Activated B cell treated with CpG ODN at 0.5 μM for 24 hours (primary cell): ENCODE measurements around the gene ARHGEF5. TPM values are rescaled to one million over a fixed set of nuclear protein-coding genes. Genes with fewer than 3 reads are reported as not detected.

Source experiments
- ATAC-seq: fragments of 200-7000 bp; cut with Tn5 transposase; one replicate; pipeline ENCODE4 v1.10.0; 2021; ENCODE audit warnings: low read depth, mild to moderate bottlenecking, moderate library complexity
- CTCF ChIA-PET: fragments of 350-600 bp; sonication (Branson Sonifier 250); formaldehyde crosslinking; loops from one replicate; lab custom pipeline; 2021; ENCODE audit warnings: antibody characterized with exemption; lab: Charles Lee
- POLR2A ChIA-PET: fragments of 350-600 bp; sonication (Branson Sonifier 250); formaldehyde crosslinking; loops from one replicate; lab custom pipeline; 2021; ENCODE audit warnings: antibody characterized with exemption; lab: Charles Lee
- DNase-seq: peaks from one replicate; pipeline ENCODE4 v3.0.0; 2022
- H3K27ac Mint-ChIP-seq: one replicate; pipeline ENCODE4 v1.8.0; 2020; ENCODE audit warnings: mixed read lengths
- H3K27me3 Mint-ChIP-seq: one replicate; pipeline ENCODE4 v1.8.0; 2021; ENCODE audit warnings: mixed read lengths
- H3K36me3 Mint-ChIP-seq: one replicate; pipeline ENCODE4 v1.8.0; 2021; ENCODE audit warnings: low read depth, mixed read lengths
- H3K4me1 Mint-ChIP-seq: one replicate; pipeline ENCODE4 v1.8.0; 2021; ENCODE audit warnings: mixed read lengths
- H3K4me3 Mint-ChIP-seq: one replicate; pipeline ENCODE4 v1.8.0; 2020; ENCODE audit warnings: mild to moderate bottlenecking, mixed read lengths
- H3K9me3 Mint-ChIP-seq: one replicate; pipeline ENCODE4 v1.8.0; 2020; ENCODE audit warnings: mixed read lengths
- CTCF ChIP-seq: fragments of 200-600 bp; IDR thresholded peaks from one replicate; pipeline ENCODE4 v1.8.0; 2022; ENCODE audit warnings: antibody characterized with exemption, mild to moderate bottlenecking
- intact Hi-C: fragments of 100-400 bp; cut with micrococcal nuclease; formaldehyde crosslinking; loops from one replicate; pipeline ENCODE4 v1.15.1; 2024
- total RNA-seq: library from RNA; stranded (reverse); gene quantifications from 2 replicates; pipeline ENCODE4 v1.2.3, GENCODE V29; 2022

The ARHGEF5 gene
- total RNA-seq, 1 donor from 2014 or later, result 6.4 TPM

GRCh38 chr7:144404946-144405345, 49.7 kb downstream of the ARHGEF5 start:
- H3K27ac Mint-ChIP-seq, result no peak overlapping the region
- DNase-seq, result no peak
- peaks cover 7% of the 10 kb centered on the region for H3K27me3 Mint-ChIP-seq
- no peak for ATAC-seq
- intact Hi-C loops, result no loop called here
- H3K36me3 Mint-ChIP-seq, result no peaks in the 10 kb centered on the region
- H3K9me3 Mint-ChIP-seq, result no peaks in the 10 kb centered on the region
- no peak overlapping the region for H3K4me3 Mint-ChIP-seq
- POLR2A ChIA-PET, result no interaction called here
- no peaks in the 10 kb centered on the region for H3K4me1 Mint-ChIP-seq
- CTCF ChIA-PET, result no interaction called here
- no peak for TF ChIP-seq CTCF

GRCh38 chr7:144407266-144407931, 52.2 kb downstream of the ARHGEF5 start:
- Mint-ChIP-seq H3K27me3 (peaks cover 10% of the 10 kb centered on the region), H3K27ac (no peak overlapping the region), H3K36me3 (no peaks in the 10 kb centered on the region), H3K4me3 (no peak overlapping the region), H3K9me3 (no peaks in the 10 kb centered on the region), H3K4me1 (no peaks in the 10 kb centered on the region)
- POLR2A ChIA-PET, result no interaction called here
- intact Hi-C loops, result no loop called here
- ATAC-seq, result no peak
- no peak for TF ChIP-seq CTCF
- CTCF ChIA-PET, result no interaction called here
- DNase-seq, result no peak

GRCh38 chr7:144408121-144408520, 52.9 kb downstream of the ARHGEF5 start:
- TF ChIP-seq CTCF, result no peak
- ATAC-seq (no peak), DNase-seq (no peak)
- no peak overlapping the region for H3K4me3 Mint-ChIP-seq
- intact Hi-C loops, result no loop called here
- no peaks in the 10 kb centered on the region for H3K4me1 Mint-ChIP-seq
- H3K27ac Mint-ChIP-seq, result no peak overlapping the region
- no peaks in the 10 kb centered on the region for H3K9me3 Mint-ChIP-seq
- ChIA-PET POLR2A (no interaction called here), CTCF (no interaction called here)
- no peaks in the 10 kb centered on the region for H3K36me3 Mint-ChIP-seq
- peaks cover 10% of the 10 kb centered on the region for H3K27me3 Mint-ChIP-seq

GRCh38 chr7:144410441-144410840, 55.2 kb downstream of the ARHGEF5 start:
- Mint-ChIP-seq H3K27ac (no peak overlapping the region), H3K9me3 (no peaks in the 10 kb centered on the region), H3K4me1 (no peaks in the 10 kb centered on the region), H3K36me3 (no peaks in the 10 kb centered on the region), H3K27me3 (peaks cover 11% of the 10 kb centered on the region), H3K4me3 (no peak overlapping the region)
- DNase-seq (no peak), ATAC-seq (no peak)
- POLR2A ChIA-PET, result no interaction called here
- CTCF ChIA-PET, result no interaction called here
- intact Hi-C loops, result no loop called here
- no peak for TF ChIP-seq CTCF

GRCh38 chr7:144414815-144415214, 59.6 kb downstream of the ARHGEF5 start:
- ChIA-PET POLR2A (no interaction called here), CTCF (no interaction called here)
- no peak overlapping the region for H3K4me3 Mint-ChIP-seq
- H3K27me3 Mint-ChIP-seq, result peaks cover 6% of the 10 kb centered on the region
- no peaks in the 10 kb centered on the region for H3K9me3 Mint-ChIP-seq
- ATAC-seq (no peak), DNase-seq (no peak)
- intact Hi-C loops, result no loop called here
- H3K27ac Mint-ChIP-seq, result no peak overlapping the region
- no peak for TF ChIP-seq CTCF
- no peaks in the 10 kb centered on the region for H3K4me1 Mint-ChIP-seq
- H3K36me3 Mint-ChIP-seq, result no peaks in the 10 kb centered on the region
